Measurements from ENCODE around the gene WDR37. TPM values are rescaled to one million over a fixed set of nuclear protein-coding genes. Genes with fewer than 3 reads are reported as not detected.
"Not testable (repeated sequence)": the region's sequence is repeated elsewhere in the genome, so short reads cannot be mapped to it uniquely, and the experiment has no call there.

Gene WDR37
- total and polyA plus RNA-seq, 9 donors, result 8.7 to 12.5 (median 10.5) TPM

GRCh38 chr10:1109795-1110673 is 53.8 kb downstream of the WDR37 start:
- H3K4me3 ChIP-seq (ENCODE audit: low read length), result no peak overlapping the region
- H3K36me3 ChIP-seq (ENCODE audit: control insufficient read depth, insufficient read depth, low read length), result peaks cover 55% of the 10 kb centered on the region
- H3K4me1 ChIP-seq (ENCODE audit: control insufficient read depth, insufficient read depth, low read length), result peaks cover 5% of the 10 kb centered on the region
- 64% methylated on average over 20 of the region's 32 CpGs for WGBS (ENCODE audit: insufficient coverage)
- no peaks in the 10 kb centered on the region for H3K27me3 ChIP-seq (ENCODE audit: control insufficient read depth, insufficient read depth, low read length)
- no peak overlapping the region for H3K27ac ChIP-seq (ENCODE audit: low read length)
- no peaks in the 10 kb centered on the region for H3K9me3 ChIP-seq (replicated peaks; ENCODE audit: control insufficient read depth, low read depth, low read length)
- DNase-seq, result peak; percentile 71

DNA sequence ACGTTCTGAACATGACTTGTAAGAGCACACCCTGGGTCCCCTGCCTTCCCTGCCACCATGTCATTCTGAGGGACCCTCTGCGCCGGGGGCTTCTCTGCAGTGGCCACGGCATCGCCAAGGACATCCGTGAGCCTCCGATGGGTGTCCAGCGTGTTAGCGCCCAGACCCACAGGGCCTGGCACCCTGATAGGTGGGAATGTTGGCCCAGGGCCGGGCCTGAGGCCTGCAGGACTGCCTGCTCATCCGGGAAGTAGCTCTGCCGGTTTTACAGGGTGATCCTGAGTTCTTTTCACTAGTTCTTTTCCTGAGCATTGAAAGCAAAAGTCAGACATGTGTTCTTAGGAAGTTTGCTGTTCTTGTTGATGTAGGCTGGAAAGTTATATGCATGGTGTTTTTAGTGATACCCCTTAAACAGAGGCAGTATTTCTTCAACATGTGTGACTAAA is 54.5 kb downstream of the WDR37 start:
- H3K9me3 ChIP-seq (replicated peaks; ENCODE audit: control insufficient read depth, low read depth, low read length), result no peaks in the 10 kb centered on the region
- peaks cover 51% of the 10 kb centered on the region for H3K36me3 ChIP-seq (ENCODE audit: control insufficient read depth, insufficient read depth, low read length)
- no peak for DNase-seq
- 83% methylated on average over 11 of the region's 12 CpGs for WGBS (ENCODE audit: insufficient coverage)
- H3K4me1 ChIP-seq (ENCODE audit: control insufficient read depth, insufficient read depth, low read length), result peaks cover 5% of the 10 kb centered on the region
- no peak overlapping the region for H3K4me3 ChIP-seq (ENCODE audit: low read length)
- no peak overlapping the region for H3K27ac ChIP-seq (ENCODE audit: low read length)
- H3K27me3 ChIP-seq (ENCODE audit: control insufficient read depth, insufficient read depth, low read length), result no peaks in the 10 kb centered on the region

GRCh38 chr10:1114315-1114714 is 58.1 kb downstream of the WDR37 start:
- Histone ChIP-seq H3K4me1 (ENCODE audit: control insufficient read depth, insufficient read depth, low read length) (no peaks in the 10 kb centered on the region), H3K36me3 (ENCODE audit: control insufficient read depth, insufficient read depth, low read length) (peaks cover 52% of the 10 kb centered on the region), H3K4me3 (ENCODE audit: low read length) (no peak overlapping the region), H3K9me3 (replicated peaks; ENCODE audit: control insufficient read depth, low read depth, low read length) (no peaks in the 10 kb centered on the region), H3K27ac (ENCODE audit: low read length) (no peak overlapping the region), H3K27me3 (ENCODE audit: control insufficient read depth, insufficient read depth, low read length) (no peaks in the 10 kb centered on the region)
- 90% methylated on average over 9 of the region's 10 CpGs for WGBS (ENCODE audit: insufficient coverage)
- DNase-seq, result no peak

DNA sequence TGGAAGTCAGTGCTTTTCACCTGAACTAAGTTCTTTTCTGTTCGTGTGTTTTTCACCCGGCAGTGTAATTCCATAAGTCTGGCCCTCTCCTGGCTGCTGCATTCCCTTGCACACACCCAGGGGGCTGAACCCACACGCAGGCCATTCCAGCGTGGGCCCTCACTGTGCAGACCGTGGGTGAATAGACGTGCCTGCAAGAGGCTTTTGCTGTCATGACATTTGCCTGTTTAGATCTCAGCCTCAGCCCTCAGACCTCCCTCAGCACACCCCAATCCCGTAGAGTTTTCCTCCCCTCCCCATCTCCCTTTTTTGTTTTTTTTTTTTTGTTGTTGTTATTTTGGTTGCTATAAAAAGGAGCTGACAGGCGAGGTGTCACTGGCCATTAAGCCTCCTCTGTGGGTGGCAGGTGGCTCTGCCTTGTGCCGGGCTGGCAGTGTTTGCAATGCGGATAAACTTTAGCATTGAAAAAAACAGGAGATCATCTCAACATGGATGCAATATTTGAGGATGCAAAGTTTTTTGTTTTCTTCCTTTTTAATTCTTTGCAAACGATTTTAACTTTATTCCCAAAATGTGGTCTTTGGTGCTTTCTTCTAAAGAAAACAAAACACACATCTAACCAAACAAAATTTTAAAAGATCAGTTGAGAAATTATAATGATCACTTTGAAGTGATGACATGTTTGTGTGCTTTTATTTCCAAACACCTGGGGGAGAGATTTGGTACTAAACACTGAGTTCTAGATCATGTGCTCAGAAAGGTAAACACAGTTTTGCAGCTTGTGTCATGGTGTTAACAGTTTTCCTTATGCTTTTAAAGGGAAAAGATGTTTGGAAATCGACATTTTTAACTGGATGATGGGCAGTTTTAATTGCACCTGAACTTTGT is 58.8 kb downstream of the WDR37 start:
- Histone ChIP-seq H3K4me1 (ENCODE audit: control insufficient read depth, insufficient read depth, low read length) (no peaks in the 10 kb centered on the region), H3K9me3 (replicated peaks; ENCODE audit: control insufficient read depth, low read depth, low read length) (no peaks in the 10 kb centered on the region), H3K36me3 (ENCODE audit: control insufficient read depth, insufficient read depth, low read length) (peaks cover 55% of the 10 kb centered on the region), H3K27me3 (ENCODE audit: control insufficient read depth, insufficient read depth, low read length) (no peaks in the 10 kb centered on the region), H3K4me3 (ENCODE audit: low read length) (no peak overlapping the region), H3K27ac (ENCODE audit: low read length) (no peak overlapping the region)
- no peak for DNase-seq
- 77% methylated on average over 3 of the region's 12 CpGs for WGBS (ENCODE audit: insufficient coverage)

DNA sequence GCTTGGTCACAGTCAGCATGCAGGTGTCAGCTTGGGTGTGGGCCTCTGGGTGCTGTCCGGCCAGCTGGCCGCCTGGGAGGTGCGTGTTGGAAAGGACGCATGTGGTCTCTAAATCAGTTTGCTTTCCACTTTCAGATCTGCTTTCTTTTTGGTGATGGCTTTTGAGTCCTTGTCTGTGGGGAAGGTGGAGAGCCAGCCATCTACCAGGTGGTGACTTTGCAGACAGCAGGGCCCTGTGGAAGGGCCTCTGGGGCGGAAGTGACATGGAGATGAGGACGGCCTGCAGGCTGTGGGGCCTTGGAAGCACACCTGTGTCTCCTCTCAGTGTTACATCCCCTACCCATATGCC is 59.4 kb downstream of the WDR37 start:
- Histone ChIP-seq H3K4me1 (ENCODE audit: control insufficient read depth, insufficient read depth, low read length) (peaks cover 1% of the 10 kb centered on the region), H3K9me3 (replicated peaks; ENCODE audit: control insufficient read depth, low read depth, low read length) (no peaks in the 10 kb centered on the region), H3K27me3 (ENCODE audit: control insufficient read depth, insufficient read depth, low read length) (no peaks in the 10 kb centered on the region), H3K4me3 (ENCODE audit: low read length) (no peak overlapping the region), H3K36me3 (ENCODE audit: control insufficient read depth, insufficient read depth, low read length) (peaks cover 54% of the 10 kb centered on the region), H3K27ac (ENCODE audit: low read length) (no peak overlapping the region)
- 79% methylated on average over 4 of the region's 6 CpGs for WGBS (ENCODE audit: insufficient coverage)
- no peak for DNase-seq

- H3K4me3 ChIP-seq (ENCODE audit: low read length), result no peak overlapping the region
- H3K27ac ChIP-seq (ENCODE audit: low read length), result no peak overlapping the region
- 98% methylated on average over 10 of the region's 12 CpGs for WGBS (ENCODE audit: insufficient coverage)
- H3K27me3 ChIP-seq (ENCODE audit: control insufficient read depth, insufficient read depth, low read length), result no peaks in the 10 kb centered on the region
- no peaks in the 10 kb centered on the region for H3K9me3 ChIP-seq (replicated peaks; ENCODE audit: control insufficient read depth, low read depth, low read length)
- peaks cover 3% of the 10 kb centered on the region for H3K4me1 ChIP-seq (ENCODE audit: control insufficient read depth, insufficient read depth, low read length)
- no peak for DNase-seq
- peaks cover 56% of the 10 kb centered on the region for H3K36me3 ChIP-seq (ENCODE audit: control insufficient read depth, insufficient read depth, low read length)
Measured at GRCh38 chr10:1116051-1116450, 59.9 kb downstream of the WDR37 start.

DNA sequence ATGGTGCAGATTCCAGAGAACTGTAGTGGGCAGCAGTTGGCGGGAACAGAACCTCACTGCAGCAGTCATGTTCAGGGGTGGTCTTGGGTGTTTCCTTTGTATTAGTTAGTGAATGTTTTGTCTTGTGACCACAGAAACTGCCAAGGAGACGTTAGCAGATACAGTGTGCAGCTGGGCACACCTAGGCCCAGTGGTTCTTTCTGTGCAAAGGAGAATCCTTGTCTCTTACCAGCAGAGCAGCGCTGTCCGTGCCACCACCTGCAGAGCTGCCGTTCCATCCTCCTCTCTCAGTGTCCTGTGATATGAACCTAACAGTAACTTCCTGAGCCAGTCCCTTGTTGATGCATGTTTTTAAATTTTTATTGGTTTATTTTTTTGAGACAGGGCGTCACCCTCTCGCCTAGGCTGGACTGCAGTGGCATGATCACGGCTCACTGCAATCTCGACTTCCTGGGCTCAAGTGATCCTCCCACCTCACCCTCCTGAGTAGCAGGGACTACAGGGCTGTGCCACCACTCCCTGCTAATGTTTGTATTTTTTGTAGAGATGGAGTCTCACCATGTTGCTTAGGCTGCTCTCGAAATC is 60.6 kb downstream of the WDR37 start:
- WGBS (ENCODE audit: insufficient coverage), result 100% methylated on average over 4 of the region's 10 CpGs
- H3K27ac ChIP-seq (ENCODE audit: low read length), result no peak overlapping the region
- H3K4me1 ChIP-seq (ENCODE audit: control insufficient read depth, insufficient read depth, low read length), result peaks cover 3% of the 10 kb centered on the region
- H3K9me3 ChIP-seq (replicated peaks; ENCODE audit: control insufficient read depth, low read depth, low read length), result no peaks in the 10 kb centered on the region
- no peak for DNase-seq
- H3K4me3 ChIP-seq (ENCODE audit: low read length), result no peak overlapping the region
- H3K27me3 ChIP-seq (ENCODE audit: control insufficient read depth, insufficient read depth, low read length), result no peaks in the 10 kb centered on the region
- H3K36me3 ChIP-seq (ENCODE audit: control insufficient read depth, insufficient read depth, low read length), result peaks cover 63% of the 10 kb centered on the region

- DNase-seq, result no peak
- H3K27me3 ChIP-seq (ENCODE audit: control insufficient read depth, insufficient read depth, low read length), result no peaks in the 10 kb centered on the region
- peaks cover 64% of the 10 kb centered on the region for H3K36me3 ChIP-seq (ENCODE audit: control insufficient read depth, insufficient read depth, low read length)
- WGBS (ENCODE audit: insufficient coverage), result 89% methylated on average over 9 of the region's 14 CpGs
- peaks cover 3% of the 10 kb centered on the region for H3K4me1 ChIP-seq (ENCODE audit: control insufficient read depth, insufficient read depth, low read length)
- no peaks in the 10 kb centered on the region for H3K9me3 ChIP-seq (replicated peaks; ENCODE audit: control insufficient read depth, low read depth, low read length)
- H3K4me3 ChIP-seq (ENCODE audit: low read length), result no peak overlapping the region
- no peak overlapping the region for H3K27ac ChIP-seq (ENCODE audit: low read length)
Measured at GRCh38 chr10:1117651-1118050, 61.5 kb downstream of the WDR37 start.

- whole genome bisulfite sequencing (ENCODE audit: insufficient coverage), result 78% methylated on average over 4 of the region's 6 CpGs
- not testable (repeated sequence) for H3K4me1 ChIP-seq (ENCODE audit: control insufficient read depth, insufficient read depth, low read length); DNase-seq; H3K4me3 ChIP-seq (ENCODE audit: low read length); H3K27ac ChIP-seq (ENCODE audit: low read length); H3K27me3 ChIP-seq (ENCODE audit: control insufficient read depth, insufficient read depth, low read length); H3K9me3 ChIP-seq (replicated peaks; ENCODE audit: control insufficient read depth, low read depth, low read length)
- peaks cover 61% of the 10 kb centered on the region for H3K36me3 ChIP-seq (ENCODE audit: control insufficient read depth, insufficient read depth, low read length)
Measured at GRCh38 chr10:1118318-1118717, 62.1 kb downstream of the WDR37 start.

DNA sequence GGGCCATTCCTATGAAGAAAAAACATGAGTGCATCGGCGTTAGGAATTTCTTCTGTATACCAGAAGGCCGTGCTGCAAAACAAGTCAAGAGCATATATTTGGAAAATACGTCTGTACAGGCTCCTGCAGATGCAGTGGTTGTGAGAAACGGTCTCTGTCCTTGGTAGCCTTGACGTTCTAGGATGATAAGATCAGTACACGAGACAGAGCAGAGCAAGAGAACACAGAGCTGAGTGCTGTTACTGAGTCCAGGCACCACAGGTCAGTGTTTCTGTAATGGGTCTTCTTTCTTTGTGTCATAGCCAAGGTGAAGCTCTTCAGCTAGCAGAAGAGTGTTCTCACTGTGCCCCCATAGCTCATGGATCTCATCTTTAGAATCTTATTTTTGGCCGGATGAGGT is 62.8 kb downstream of the WDR37 start:
- no peak for DNase-seq
- no peak overlapping the region for H3K27ac ChIP-seq (ENCODE audit: low read length)
- H3K27me3 ChIP-seq (ENCODE audit: control insufficient read depth, insufficient read depth, low read length), result no peaks in the 10 kb centered on the region
- H3K9me3 ChIP-seq (replicated peaks; ENCODE audit: control insufficient read depth, low read depth, low read length), result no peaks in the 10 kb centered on the region
- no peak overlapping the region for H3K4me3 ChIP-seq (ENCODE audit: low read length)
- WGBS (ENCODE audit: insufficient coverage), result 82% methylated on average over 8 of the region's 8 CpGs
- H3K4me1 ChIP-seq (ENCODE audit: control insufficient read depth, insufficient read depth, low read length), result peaks cover 3% of the 10 kb centered on the region
- H3K36me3 ChIP-seq (ENCODE audit: control insufficient read depth, insufficient read depth, low read length), result peaks cover 66% of the 10 kb centered on the region

Measured in muscle of leg (tissue), 11 donors.